ENCODE data around the gene UQCRQ. TPM values are rescaled to one million over a fixed set of nuclear protein-coding genes. Genes with fewer than 3 reads are reported as not detected.

Gene UQCRQ
- total and polyA plus RNA-seq, 2 of the 13 experiments (the other 11 are each of a cell fraction or from before 2014, with no cell fraction given) = 257 to 575 TPM

GRCh38 chr5:132850066-132850465 lies 16.4 kb upstream of the UQCRQ start:
- no peaks in the 10 kb centered on the region for H3K27me3 ChIP-seq (ENCODE audit: control insufficient read depth in 1 of 2, insufficient read depth in 2 of 2, low read length in 2 of 2)
- no peaks in the 10 kb centered on the region for H4K20me1 ChIP-seq (ENCODE audit: insufficient read depth, low read length)
- POLR2A ChIA-PET = interaction anchor here (1.2 to 2.6 kb wide), 6 partner anchors 10 to 43 kb away, joined by 3 to 15 read pairs (median 4); partner anchors contain the start of gene SHROOM1
- no peak; the same call in 2 of the 3 replicates for ATAC-seq
- peak overlapping the region; percentile 31; the same call in 1 of the 2 replicates for H3K4me2 ChIP-seq (ENCODE audit: low read depth, low read length)
- H3K36me3 ChIP-seq (replicated peaks in 1 of 2; ENCODE audit: control insufficient read depth in 1 of 2, insufficient read depth in 2 of 2, low read length in 2 of 2) = no peaks in the 10 kb centered on the region
- H3K79me2 ChIP-seq (ENCODE audit: insufficient read depth, low read length) = no peaks in the 10 kb centered on the region
- intact Hi-C loops (cut with micrococcal nuclease; ENCODE audit: unreplicated experiment) (no loop called here), in situ Hi-C loops (cut with HindIII; ENCODE audit: extremely low pct_ligation_motif_present, low pct_unique_long_range_greater_than_20kb) (no loop called here)
- H3K9ac ChIP-seq (ENCODE audit: insufficient read depth, low read depth, low read length) = no peak overlapping the region
- peaks cover 75% of the 10 kb centered on the region for H3K4me1 ChIP-seq (ENCODE audit: insufficient read depth, low read length)
- peak overlapping the region; percentile 59 for H3K27ac ChIP-seq (ENCODE audit: extremely low read length, insufficient read depth, low read length)
- CTCF ChIA-PET (ENCODE audit: low intra/inter-chr PET ratio, low total read pairs) = no interaction called here
- no peak overlapping the region for H3K4me3 ChIP-seq (replicated peaks in 1 of 3; ENCODE audit: insufficient read depth in 1 of 3, low read depth in 2 of 3, low read length in 3 of 3)
- TF ChIP-seq ZNF207 (IDR thresholded peaks at IDR 0.05; ENCODE audit: borderline replicate concordance) (no peak), POLR2G (IDR thresholded peaks at IDR 0.05; ENCODE audit: low read depth, low read length) (no peak), JUND (CRISPR knock-in tag; IDR thresholded peaks at IDR 0.05) (no peak), GLI4 (CRISPR knock-in tag; IDR thresholded peaks at IDR 0.05; ENCODE audit: borderline replicate concordance) (no peak), NFIC (IDR thresholded peaks at IDR 0.05; ENCODE audit: low read length) (no peak), ZNF3 (CRISPR knock-in tag; IDR thresholded peaks at IDR 0.05) (no peak), ZNF670 (CRISPR knock-in tag; IDR thresholded peaks at IDR 0.05; ENCODE audit: borderline replicate concordance) (no peak), CBX2 (IDR thresholded peaks at IDR 0.05; ENCODE audit: low read depth, low read length) (no peak), CBX2 (CRISPR knock-in tag; IDR thresholded peaks at IDR 0.05; ENCODE audit: low read depth) (no peak), JARID2 (CRISPR knock-in tag; IDR thresholded peaks at IDR 0.05; ENCODE audit: insufficient replicate concordance) (no peak), MED1 (CRISPR knock-in tag; IDR thresholded peaks at IDR 0.05) (no peak), ELK4 (CRISPR knock-in tag; IDR thresholded peaks at IDR 0.05; ENCODE audit: borderline replicate concordance) (no peak), SNAPC5 (CRISPR knock-in tag; IDR thresholded peaks at IDR 0.05; ENCODE audit: borderline replicate concordance) (no peak), FOXJ3 (CRISPR knock-in tag; IDR thresholded peaks at IDR 0.05; ENCODE audit: borderline replicate concordance) (no peak), CBX1 (IDR thresholded peaks at IDR 0.05; ENCODE audit: low read depth) (no peak)
- no peaks in the 10 kb centered on the region for H3K9me3 ChIP-seq (ENCODE audit: low read length)
- no TSS peak for BruUV-seq (replicated peaks)
- peak overlapping the region; percentile 75 for H2AFZ ChIP-seq (ENCODE audit: low read length)
- no peak for FAIRE-seq
- no peak for DNase-seq (ENCODE audit: low spot score)
- WGBS (ENCODE audit: low lambda C conversion rate) = 63% methylated on average over 2 of the region's 2 CpGs
